ENCODE measurements around the gene UBA3.
A peak's percentile ranks its signal among the peaks of the same experiment; 100 is the strongest.

The UBA3 gene

DNA sequence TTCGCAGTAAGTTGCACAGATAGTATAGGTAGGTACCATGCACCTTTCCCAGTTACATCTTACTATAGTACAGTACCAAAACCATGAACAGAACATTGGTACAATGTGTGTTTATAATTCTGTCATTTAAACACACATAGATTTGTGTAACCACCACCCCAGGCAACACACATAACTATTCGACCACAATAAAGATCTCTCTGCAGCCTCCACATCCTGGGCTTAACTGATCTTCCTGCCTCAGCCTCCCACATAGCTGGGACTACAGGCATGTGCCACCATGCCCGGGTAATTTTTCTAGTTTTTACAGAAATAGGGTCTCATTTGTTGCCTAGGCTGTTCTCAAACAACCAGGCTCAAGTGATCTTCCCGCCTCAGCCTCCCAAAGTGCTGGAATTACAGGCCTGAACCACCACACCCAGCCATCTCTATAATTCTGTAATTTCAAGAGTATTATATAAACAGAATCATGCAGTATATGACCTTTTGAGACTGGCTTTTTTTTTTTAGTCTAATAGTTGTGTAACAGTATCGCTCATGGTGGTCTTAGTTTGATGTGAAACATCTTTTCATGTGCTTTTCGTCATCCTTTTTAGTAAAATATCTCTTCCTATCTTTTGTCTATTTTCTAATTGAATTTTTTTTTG, 14.7 kb downstream of the UBA3 start:
- DNase-seq = no peak

DNA sequence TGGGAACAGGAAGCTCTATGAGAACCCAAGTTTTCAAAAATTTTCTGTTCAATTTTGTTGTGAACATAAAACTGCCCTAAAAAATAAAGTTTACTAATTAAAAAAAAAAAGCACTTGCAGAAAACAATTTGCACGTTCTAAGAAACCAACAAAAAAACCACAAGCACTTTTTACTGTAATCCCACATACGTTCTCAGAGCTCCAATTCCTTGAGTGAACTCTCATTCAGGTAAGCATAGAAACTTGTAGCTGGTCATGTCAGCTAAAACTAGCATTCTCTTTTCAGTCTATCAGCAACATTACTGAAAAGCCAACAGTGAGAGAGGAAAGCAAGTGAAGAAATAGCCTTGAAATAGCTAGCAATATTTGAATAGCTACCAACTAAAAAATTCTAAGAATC, 16.5 kb downstream of the UBA3 start:
- no peak for DNase-seq

GRCh38 chr3:69059688-69060087, 20.5 kb downstream of the UBA3 start:
- no peak for DNase-seq

- DNase-seq = no peak
Observed at GRCh38 chr3:69058947-69059224, 21.3 kb downstream of the UBA3 start.

- DNase-seq = peak in 1 of 3 donors; percentile 30
Observed at GRCh38 chr3:69058180-69058946, 21.8 kb downstream of the UBA3 start.

GRCh38 chr3:69052472-69052898, 27.7 kb downstream of the UBA3 start:
- DNase-seq = no peak

DNA sequence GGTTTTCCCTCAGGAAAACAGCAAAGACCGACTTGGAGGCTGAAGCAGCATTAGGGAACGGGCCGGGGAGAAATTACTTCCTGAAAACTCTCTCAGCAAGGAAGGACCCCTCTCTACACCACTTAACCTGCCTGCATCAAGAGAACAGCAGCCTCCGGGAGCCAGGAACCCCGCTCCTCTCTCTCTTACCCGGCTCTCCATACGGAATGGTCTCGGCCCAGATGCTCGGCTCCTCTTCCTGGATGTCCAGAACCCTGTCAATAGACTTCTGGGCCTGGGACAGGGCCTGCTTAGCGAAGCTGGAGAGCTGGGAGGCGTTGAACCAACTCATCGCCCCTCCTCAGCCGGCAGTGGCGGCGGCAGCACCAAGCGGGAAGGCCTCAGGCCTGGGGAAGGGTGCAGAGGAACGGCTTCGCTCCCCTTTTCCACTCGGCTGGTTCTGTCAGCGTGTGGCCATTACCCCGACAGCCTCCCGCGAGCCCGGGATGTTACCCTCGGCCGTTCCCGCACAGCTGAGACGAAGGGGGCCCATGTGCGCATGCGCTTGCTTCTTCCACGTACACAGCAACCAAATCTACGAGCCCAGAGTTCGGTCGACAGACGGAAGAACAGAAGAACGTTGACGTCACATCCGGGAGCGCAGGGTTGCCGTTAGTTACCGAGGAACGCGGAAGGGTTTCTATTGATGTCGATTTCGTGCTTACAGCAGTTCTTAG, 28.3 kb downstream of the UBA3 start, which contains the start of gene TMF1:
TMF1 (minus strand) TSS at position 578 of the 716 bp plus-strand sequence; CDS start at position 331, 247 bp downstream.
- peak; percentile 99 to 100 (median 100) for DNase-seq

DNA sequence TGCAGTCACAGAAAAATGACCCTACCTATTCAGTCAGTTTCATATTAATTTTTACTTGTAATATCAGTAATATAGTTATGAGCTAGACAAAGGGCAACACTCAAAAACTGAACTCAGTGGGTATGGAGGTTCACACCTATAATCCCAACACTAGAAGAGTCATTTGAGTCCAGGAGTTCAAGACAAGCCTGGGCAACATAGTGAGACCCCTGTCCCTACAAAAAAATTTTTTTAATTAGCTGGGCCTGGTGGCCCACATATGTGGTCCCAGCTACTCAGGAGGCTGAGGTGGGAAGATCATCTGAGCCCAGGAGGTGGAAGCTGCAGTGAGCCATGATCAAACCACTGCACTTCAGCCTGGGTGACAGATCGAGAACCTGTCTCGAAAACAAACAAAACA, 31.2 kb downstream of the UBA3 start:
- no peak for DNase-seq

DNA sequence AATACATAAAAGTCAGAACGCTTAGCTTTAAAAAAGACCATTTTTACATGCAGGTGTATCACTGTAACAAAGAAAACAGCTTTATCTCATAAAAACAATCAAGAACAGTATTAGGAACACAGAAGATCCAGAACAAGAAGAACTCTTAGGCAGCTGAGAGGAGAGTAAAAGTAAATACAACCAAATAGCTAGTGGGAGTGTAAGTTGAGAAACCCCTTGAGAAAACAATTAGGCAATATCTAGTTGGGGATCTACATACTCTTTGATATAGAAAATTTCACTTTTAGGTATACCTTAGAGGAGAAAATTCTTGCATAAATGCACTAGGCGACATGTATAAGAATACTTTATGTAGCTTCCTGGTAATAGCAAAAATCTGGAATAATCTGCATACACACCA, 35.6 kb downstream of the UBA3 start:
- no peak for DNase-seq

- peak; percentile 85 to 97 (median 95) for DNase-seq
Observed at GRCh38 chr3:69033470-69033869, 46.7 kb downstream of the UBA3 start.

GRCh38 chr3:69032737-69033136, 47.4 kb downstream of the UBA3 start:
- no peak for DNase-seq

DNA sequence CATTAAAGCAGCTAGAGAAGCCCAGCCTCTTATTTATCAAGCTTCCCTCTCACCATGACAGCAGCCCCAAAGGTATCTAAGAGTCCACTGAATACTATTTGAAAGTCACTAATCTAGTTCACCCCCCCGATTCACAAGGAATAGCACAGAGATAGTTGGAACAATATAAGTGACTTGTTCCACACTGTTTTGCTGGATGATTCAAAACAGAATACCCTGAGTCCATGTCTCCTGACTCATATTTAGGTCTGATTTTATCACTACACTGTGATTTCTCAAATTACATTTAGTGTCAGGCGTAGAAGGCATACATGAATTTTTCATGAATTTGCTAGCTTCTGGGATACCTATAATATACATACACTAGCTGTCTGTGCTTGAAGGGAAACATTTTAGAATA, 48.0 kb downstream of the UBA3 start:
- peak in 1 of 3 donors; percentile 24 for DNase-seq

DNA sequence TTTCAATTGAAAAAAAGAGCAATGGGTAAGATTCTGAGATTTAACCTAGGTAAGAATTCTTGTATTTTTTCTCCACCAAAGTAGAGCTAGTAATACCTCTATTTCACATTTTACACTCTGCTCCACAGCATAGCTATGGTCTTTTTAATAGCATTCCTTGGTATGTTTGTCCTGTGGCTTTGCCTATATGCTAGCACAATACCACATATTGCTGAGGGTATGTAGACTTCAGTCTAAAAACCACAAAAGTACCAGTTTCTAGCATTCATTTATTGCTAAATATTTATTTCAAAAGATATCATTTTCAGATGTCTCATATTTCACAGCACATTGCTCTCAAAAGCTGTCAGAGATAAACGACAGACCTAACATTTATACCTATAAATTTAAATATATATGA, 48.5 kb downstream of the UBA3 start:
- no peak for DNase-seq

DNA sequence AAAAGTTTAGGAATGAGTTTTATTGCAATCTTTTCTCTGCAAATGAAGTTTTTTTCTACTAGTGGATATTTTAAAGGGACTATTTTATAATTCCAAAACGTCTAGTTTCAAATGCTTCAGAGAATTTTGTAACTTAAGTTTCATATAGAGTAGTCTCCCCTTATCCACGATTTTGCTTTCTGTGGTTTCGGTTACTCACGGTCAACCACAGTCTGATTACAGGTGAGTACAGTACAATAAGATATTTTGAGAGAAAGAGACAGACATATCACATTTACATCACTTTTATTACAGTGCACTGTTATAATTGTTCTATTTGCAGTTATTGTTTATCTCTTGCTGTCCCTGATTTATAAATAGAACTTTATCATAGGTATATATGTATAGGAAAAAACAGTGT, 59.3 kb downstream of the UBA3 start:
- no peak for DNase-seq

- DNase-seq = peak in 2 of 3 donors; percentile 26 to 44
Observed at GRCh38 chr3:69020424-69020823, 59.7 kb downstream of the UBA3 start.

- DNase-seq = no peak
Observed at GRCh38 chr3:69016901-69017300, 63.3 kb downstream of the UBA3 start.

DNA sequence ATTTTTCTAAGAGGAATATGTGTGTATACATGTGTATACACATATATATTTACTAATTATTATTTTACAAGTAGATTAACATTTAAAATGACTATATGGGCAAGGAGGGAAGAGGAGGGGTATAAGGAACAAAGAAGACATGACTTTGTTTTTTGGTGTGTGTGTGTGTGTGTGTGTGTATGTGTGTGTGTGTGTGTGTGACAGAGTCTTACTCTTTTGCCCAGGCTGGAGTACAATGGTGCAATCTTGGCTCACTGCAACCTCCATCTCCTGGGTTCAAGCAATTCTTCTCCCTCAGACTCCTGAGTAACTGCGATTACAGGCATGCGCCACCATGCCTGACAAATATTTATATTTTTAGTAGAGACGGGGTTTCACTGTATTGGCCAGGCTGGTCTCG, 64.1 kb downstream of the UBA3 start:
- no peak for DNase-seq

DNA sequence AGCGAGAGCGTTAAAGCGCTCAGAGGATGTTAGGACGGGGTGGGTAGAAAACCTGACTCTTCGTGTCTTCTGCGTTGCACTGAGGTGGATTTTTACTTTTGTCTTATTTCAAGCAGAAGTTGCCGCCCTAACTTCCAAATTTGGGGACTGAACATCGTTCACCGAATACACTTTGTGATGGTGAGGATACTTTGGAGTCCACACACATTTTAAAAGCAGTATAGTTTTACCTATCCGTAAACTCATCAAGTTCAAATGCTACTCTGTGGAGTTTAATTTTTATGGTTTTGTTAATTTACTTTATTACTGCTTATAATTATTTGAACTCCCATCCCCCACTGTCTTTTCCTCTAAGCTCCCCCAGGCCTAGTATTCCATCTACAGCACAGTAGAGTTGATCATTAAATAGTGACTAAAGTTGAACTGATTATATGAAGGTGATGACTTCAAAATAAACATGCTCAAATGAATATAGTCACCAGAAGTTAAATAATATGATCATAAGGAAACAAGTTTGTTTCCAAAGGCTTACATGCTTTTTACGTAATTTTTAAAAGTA, 66.1 kb downstream of the UBA3 start:
- DNase-seq = no peak

- peak; percentile 85 to 94 (median 88) for DNase-seq
Observed at GRCh38 chr3:69013253-69014021, 66.7 kb downstream of the UBA3 start, which contains the start of gene EOGT. TSS of gene EOGT (minus strand) at chr3:69013684. CDS start at chr3:69009846, 3,838 bp downstream.

- DNase-seq = peak in 1 of 3 donors; percentile 60
Observed at GRCh38 chr3:69012800-69013252, 67.3 kb downstream of the UBA3 start.

- no peak for DNase-seq
Observed at GRCh38 chr3:69012100-69012799, 67.9 kb downstream of the UBA3 start.

Measured in suppressor macrophage treated with lipopolysaccharide for 1 hour (primary cell).